ENCODE results near the gene RPS21. TPM values are rescaled to one million over a fixed set of nuclear protein-coding genes. Genes with fewer than 3 reads are reported as not detected.

Gene RPS21
- polyA plus RNA-seq, 1 of the 3 experiments (the other 2 are of a cell fraction), result 16,625 TPM

GRCh38 chr20:62344092-62344491, 42.8 kb upstream of the RPS21 start (continued):
- TF ChIP-seq, protein P1, sequence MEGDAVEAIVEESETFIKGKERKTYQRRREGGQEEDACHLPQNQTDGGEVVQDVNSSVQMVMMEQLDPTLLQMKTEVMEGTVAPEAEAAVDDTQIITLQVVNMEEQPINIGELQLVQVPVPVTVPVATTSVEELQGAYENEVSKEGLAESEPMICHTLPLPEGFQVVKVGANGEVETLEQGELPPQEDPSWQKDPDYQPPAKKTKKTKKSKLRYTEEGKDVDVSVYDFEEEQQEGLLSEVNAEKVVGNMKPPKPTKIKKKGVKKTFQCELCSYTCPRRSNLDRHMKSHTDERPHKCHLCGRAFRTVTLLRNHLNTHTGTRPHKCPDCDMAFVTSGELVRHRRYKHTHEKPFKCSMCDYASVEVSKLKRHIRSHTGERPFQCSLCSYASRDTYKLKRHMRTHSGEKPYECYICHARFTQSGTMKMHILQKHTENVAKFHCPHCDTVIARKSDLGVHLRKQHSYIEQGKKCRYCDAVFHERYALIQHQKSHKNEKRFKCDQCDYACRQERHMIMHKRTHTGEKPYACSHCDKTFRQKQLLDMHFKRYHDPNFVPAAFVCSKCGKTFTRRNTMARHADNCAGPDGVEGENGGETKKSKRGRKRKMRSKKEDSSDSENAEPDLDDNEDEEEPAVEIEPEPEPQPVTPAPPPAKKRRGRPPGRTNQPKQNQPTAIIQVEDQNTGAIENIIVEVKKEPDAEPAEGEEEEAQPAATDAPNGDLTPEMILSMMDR (IDR thresholded peaks at IDR 0.05), result no peak

DNA sequence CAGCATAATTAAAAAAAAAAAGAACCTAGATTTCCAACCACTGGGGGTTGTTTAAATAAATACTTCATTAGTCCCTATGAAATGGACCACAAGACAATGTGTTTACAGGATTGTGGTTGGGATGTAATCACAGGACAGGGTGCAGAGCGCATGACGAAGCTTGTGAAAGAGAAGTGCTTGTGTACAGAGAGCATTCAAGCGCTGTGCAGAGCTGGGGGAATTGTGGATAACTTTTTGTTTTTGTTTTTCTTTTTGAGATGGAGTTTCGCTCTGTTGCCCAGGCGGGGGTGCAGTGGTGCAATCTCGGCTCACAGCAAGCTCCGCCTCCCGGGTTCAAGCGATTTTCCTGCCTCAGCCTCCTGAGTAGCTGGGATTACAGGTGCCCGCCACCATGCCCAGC, 42.1 kb upstream of the RPS21 start:
- no peak overlapping the region for H3K27ac ChIP-seq (ENCODE audit: low read depth in 2 of 2, low read length in 1 of 2)
- H3F3A ChIP-seq (replicated peaks; ENCODE audit: insufficient read depth), result no peaks in the 10 kb centered on the region
- peaks cover 23 to 37% of the 10 kb centered on the region in 2 experiments for H3K36me3 ChIP-seq (replicated peaks in 1 of 2; ENCODE audit: control insufficient read depth in 1 of 2, insufficient read depth in 2 of 2, low read length in 1 of 2)
- H3K27me3 ChIP-seq (ENCODE audit: insufficient read depth), result no peaks in the 10 kb centered on the region
- H3K4me2 ChIP-seq, result no peak overlapping the region
- H2AFZ ChIP-seq (ENCODE audit: low read depth), result no peak overlapping the region
- H3K9me3 ChIP-seq, result no peaks in the 10 kb centered on the region
- H3K9ac ChIP-seq, result no peak overlapping the region
- CTCF ChIA-PET, result interaction anchor here (1.9 kb wide), 1 partner anchor 38 kb away, joined by 8 read pairs; no protein-coding TSS in a partner anchor
- H4K20me1 ChIP-seq (ENCODE audit: insufficient read depth), result no peaks in the 10 kb centered on the region
- POLR2A ChIA-PET, result no interaction called here
- H3K4me1 ChIP-seq (ENCODE audit: control insufficient read depth in 1 of 2, insufficient read depth in 2 of 2, low read depth in 1 of 2, low read length in 1 of 2), result no peaks in the 10 kb centered on the region
- no peaks in the 10 kb centered on the region for H3K9me2 ChIP-seq
- no peak overlapping the region for H3K4me3 ChIP-seq (ENCODE audit: low read depth in 2 of 2, low read length in 1 of 2)
- DNase-seq, result no peak
- no peaks in the 10 kb centered on the region for H3K79me2 ChIP-seq (ENCODE audit: insufficient read depth)
- TF ChIP-seq, protein P1 (IDR thresholded peaks at IDR 0.05), result no peak
- TF ChIP-seq, protein P2, sequence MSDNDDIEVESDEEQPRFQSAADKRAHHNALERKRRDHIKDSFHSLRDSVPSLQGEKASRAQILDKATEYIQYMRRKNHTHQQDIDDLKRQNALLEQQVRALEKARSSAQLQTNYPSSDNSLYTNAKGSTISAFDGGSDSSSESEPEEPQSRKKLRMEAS (IDR thresholded peaks at IDR 0.05; ENCODE audit: low read depth), result no peak
- TF ChIP-seq FOXJ3 (CRISPR knock-in tag; IDR thresholded peaks at IDR 0.05) (no peak), RAD21 (IDR thresholded peaks at IDR 0.05; ENCODE audit: low read length) (no peak), SMC3 (IDR thresholded peaks at IDR 0.05; ENCODE audit: low read depth, low read length) (no peak), RCOR1 (IDR thresholded peaks at IDR 0.05; ENCODE audit: low read length) (no peak), MXI1 (IDR thresholded peaks at IDR 0.05; ENCODE audit: low read depth, low read length) (no peak), POLR2AphosphoS5 (IDR thresholded peaks at IDR 0.05; ENCODE audit: low read depth, low read length) (no peak), TCF12 (IDR thresholded peaks at IDR 0.05) (no peak), RXRA (IDR thresholded peaks at IDR 0.05; ENCODE audit: borderline replicate concordance, low read depth) (no peak), FOSL2 (IDR thresholded peaks at IDR 0.05; ENCODE audit: borderline replicate concordance, low read depth) (no peak), USF1 (IDR thresholded peaks at IDR 0.05; ENCODE audit: borderline replicate concordance, low read depth) (no peak), EZH2phosphoT487 (IDR thresholded peaks at IDR 0.05; ENCODE audit: borderline replicate concordance, low read depth) (no peak), NRF1 (IDR thresholded peaks at IDR 0.05; ENCODE audit: low read depth, low read length) (no peak), SIN3A (IDR thresholded peaks at IDR 0.05; ENCODE audit: borderline replicate concordance, low read depth, low read length) (no peak), TAF1 (IDR thresholded peaks at IDR 0.05; ENCODE audit: borderline replicate concordance, low read depth, low read length) (no peak), GABPA (IDR thresholded peaks at IDR 0.05; ENCODE audit: low read depth) (no peak), ELF1 (IDR thresholded peaks at IDR 0.05) (no peak)
- TF ChIP-seq, protein P3, sequence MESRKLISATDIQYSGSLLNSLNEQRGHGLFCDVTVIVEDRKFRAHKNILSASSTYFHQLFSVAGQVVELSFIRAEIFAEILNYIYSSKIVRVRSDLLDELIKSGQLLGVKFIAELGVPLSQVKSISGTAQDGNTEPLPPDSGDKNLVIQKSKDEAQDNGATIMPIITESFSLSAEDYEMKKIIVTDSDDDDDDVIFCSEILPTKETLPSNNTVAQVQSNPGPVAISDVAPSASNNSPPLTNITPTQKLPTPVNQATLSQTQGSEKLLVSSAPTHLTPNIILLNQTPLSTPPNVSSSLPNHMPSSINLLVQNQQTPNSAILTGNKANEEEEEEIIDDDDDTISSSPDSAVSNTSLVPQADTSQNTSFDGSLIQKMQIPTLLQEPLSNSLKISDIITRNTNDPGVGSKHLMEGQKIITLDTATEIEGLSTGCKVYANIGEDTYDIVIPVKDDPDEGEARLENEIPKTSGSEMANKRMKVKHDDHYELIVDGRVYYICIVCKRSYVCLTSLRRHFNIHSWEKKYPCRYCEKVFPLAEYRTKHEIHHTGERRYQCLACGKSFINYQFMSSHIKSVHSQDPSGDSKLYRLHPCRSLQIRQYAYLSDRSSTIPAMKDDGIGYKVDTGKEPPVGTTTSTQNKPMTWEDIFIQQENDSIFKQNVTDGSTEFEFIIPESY (IDR thresholded peaks at IDR 0.05; ENCODE audit: borderline replicate concordance, low read depth), result no peak
- TF ChIP-seq, protein P4, sequence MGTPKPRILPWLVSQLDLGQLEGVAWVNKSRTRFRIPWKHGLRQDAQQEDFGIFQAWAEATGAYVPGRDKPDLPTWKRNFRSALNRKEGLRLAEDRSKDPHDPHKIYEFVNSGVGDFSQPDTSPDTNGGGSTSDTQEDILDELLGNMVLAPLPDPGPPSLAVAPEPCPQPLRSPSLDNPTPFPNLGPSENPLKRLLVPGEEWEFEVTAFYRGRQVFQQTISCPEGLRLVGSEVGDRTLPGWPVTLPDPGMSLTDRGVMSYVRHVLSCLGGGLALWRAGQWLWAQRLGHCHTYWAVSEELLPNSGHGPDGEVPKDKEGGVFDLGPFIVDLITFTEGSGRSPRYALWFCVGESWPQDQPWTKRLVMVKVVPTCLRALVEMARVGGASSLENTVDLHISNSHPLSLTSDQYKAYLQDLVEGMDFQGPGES (IDR thresholded peaks at IDR 0.05; ENCODE audit: low read depth, low read length), result no peak
- WGBS (ENCODE audit: low lambda C conversion rate), result 94% methylated on average over 10 of the region's 10 CpGs
